NCI-H1092 (cell line): ENCODE results near the gene SMIM15.
"Not testable (repeated sequence)": the region's sequence is repeated elsewhere in the genome, so short reads cannot be mapped to it uniquely, and the experiment has no call there.

Experiments
- DNase-seq: peaks from one replicate; lab custom pipeline; 2025; lab: John Stamatoyannopoulos, UW

SMIM15 gene

DNA sequence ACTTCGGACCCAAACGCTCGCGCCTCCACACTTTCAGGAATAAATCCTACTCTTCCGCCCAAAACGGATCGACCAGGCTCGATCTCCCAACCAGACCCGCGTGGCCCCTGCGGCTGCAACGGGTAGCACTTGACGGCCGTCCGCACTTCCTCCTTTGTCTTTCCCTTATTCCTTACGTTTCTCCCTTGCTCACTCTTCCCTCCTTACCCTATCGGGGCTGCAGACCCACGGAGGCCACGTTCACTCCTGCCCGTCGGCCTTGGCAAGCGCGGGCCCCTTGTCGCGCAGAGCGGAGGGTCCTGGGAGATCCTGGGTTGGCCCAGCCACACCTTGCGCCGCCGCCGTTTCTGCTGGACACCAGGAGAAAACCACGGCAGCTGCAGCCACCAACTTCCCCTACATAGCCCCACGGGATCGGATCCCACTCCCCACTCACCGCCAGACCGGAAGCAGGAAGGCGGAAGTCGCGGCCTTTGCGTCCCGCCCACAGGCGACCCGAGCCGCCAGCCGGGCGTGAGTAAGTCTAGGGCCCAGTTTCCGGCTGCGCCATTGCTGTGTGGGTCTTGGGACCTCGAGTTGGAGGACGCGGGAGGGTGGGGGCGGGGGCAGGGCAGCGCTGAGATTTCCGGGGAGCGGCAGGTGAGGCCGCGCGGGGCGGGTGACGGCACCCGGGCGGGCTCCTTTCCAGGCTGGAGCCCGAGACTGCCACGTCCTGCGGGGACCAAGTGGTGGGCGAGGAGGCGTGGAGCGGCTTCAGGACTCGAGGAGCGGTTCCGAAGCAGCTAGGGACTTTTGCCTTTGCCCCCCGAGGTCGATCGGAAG, at the start of gene SMIM15:
Gene SMIM15, minus strand, starts transcription at position 459 of the 822 bp plus-strand sequence. CDS start 2,297 bp downstream, outside the sequence.
- DNase-seq = peak; percentile 66

- DNase-seq = no peak
These were observed 45.6 kb upstream of the SMIM15 start for GRCh38 chr5:61207884-61208283.

DNA sequence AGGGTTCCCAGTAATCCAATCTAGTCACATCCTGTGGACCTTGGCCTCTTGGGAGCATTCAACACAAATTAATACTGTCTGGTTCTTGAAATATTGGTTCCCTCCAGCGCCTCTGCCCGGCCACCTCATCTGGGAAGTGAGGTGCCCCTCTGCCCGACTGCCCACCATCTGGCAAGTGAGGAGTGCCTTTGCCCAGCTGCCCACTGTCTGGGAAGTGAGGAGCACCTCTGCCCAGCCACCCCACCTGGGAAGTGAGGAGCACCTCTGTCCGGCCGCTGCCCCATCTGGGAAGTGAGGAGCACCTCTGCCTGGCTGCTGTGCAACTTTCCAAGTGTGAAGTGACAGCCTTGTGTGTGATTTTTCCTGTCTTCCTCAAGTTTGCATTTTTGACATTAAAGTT, 42.7 kb upstream of the SMIM15 start:
- DNase-seq = no peak

GRCh38 chr5:61202213-61202612, 39.9 kb upstream of the SMIM15 start:
- no peak for DNase-seq

DNA sequence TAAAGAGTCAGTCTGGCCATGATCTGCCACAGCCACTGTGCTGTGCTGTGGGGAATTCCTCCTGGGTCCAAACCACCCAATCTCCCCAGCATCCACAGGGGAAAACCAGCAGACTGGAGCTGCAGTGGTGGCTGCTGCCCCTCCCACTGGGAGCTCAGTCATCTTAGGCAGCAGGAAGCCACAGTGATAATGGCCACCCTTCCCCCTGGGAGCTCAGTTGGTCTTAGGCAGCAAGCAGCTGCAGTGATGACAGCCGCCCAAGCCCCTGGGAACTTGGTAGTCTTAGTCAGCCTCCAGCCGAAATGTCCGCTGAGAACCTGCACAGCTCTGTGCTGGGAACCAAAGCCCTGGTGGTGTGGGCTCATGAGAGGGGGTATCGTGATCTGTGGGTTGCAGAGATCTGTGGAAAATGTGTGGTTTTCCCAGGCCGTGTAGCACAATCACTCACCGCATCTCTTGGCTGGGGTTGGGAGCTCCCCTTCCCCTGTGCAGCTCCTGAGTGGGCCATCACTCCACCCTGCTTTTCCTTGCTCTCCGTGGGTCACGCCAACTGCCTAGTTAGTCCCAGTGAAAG, 38.4 kb upstream of the SMIM15 start:
- no peak for DNase-seq

- DNase-seq = no peak
These were observed 36.3 kb upstream of the SMIM15 start for GRCh38 chr5:61198606-61199005.

GRCh38 chr5:61187826-61188225, 25.6 kb upstream of the SMIM15 start:
- DNase-seq = not testable (repeated sequence)

DNA sequence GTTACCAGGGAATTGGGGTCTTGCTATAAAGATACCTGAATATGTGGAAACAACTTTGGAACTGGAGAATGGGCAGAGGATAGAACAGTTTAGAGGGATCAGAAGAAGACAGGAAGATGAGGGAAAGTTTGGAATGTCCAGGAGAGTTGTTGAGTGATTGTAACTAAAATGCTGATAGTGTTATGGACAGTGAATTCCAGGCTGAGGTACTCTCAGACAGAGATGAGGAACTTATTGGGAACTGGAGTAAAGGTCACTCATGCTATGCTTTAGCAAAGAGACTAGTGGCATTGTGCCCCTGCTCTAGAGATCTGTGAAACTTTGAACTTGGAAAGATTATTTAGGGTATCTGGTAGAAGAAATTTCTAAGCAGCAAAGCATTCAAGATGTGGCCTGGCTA, 25.1 kb upstream of the SMIM15 start:
- DNase-seq = not testable (repeated sequence)

GRCh38 chr5:61186634-61187033, 24.4 kb upstream of the SMIM15 start:
- DNase-seq = no peak

DNA sequence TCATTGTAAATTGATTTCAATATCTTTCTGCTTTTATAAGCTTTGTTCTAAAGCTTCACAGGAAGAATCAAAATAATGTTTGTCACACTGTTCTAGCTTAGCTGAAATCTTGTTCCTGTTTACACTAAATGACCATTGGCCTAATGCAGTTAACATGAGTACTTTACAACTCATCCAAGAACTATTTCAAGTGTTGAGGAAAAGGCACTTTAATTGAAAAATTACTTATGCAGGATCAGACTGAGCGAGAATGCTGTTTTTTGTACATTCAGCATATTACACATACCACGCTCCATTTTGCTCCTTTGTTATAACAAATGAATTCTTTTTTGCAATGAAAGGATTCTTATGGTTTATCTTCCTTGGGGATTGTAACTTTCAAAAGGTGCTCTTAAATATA, 22.4 kb upstream of the SMIM15 start:
- DNase-seq = no peak

GRCh38 chr5:61183538-61183937, 21.3 kb upstream of the SMIM15 start:
- DNase-seq = no peak

- DNase-seq = no peak
These were observed 20.2 kb upstream of the SMIM15 start for GRCh38 chr5:61182449-61182848.

GRCh38 chr5:61180886-61181285, 18.6 kb upstream of the SMIM15 start:
- DNase-seq = no peak

DNA sequence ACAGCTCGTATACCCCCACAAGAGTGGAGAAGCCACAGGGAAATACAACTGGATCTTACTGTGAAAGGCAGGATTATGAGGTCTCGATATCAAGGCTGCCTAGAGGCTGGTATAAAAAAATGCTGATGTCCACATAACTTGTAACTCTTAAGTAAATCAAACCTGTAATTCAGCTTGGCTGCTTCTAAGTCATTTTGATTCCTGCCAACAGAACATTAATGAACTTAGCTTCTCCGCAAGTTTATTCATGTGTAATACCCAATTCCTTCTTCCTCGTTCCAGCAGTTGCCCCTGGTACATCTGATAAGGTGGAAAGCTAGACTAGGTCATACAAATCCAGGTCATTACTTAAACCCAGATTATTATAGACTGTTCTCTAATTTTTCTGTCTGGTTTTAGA, 16.4 kb upstream of the SMIM15 start:
- no peak for DNase-seq

GRCh38 chr5:61177716-61178115, 15.4 kb upstream of the SMIM15 start:
- no peak for DNase-seq

GRCh38 chr5:61177070-61177469, 14.8 kb upstream of the SMIM15 start:
- peak; percentile 1 for DNase-seq

DNA sequence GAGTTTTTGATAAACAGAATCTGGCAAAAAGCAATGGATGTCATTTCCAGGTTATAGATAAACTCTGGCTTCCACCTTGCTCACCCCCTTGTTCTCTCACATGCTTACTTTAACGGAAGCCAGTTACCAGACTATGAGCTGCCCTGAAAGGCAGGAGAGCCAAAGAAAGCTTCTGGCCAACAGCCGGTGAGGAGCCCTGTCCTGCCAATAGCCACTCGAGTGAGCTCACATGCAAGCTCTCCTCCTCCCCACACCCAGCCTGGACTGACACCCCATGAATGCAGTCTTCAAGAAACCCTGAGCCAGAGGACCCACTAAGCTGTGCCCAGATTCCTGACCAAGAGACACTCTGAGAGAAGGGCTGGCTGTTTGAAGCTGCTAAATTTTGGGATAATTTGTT, 14.4 kb upstream of the SMIM15 start:
- no peak for DNase-seq

DNA sequence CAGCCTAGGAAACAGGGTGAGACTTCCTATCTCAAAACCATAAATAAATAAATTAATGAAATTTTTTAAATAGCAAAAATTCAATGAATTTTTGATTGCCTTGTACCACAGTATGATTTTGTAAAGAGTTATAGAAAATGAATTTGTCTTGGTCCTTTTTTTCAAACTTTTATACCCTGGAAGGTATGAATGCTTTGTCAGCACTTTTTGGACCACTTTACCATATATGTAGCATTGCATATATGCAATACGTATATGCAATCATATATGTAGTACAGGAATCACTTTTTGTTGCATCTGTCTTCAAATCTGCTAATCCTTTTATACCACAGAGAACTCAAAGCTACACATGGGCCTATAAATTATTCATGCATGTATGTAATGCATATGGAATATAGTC, 9.2 kb upstream of the SMIM15 start:
- no peak for DNase-seq

DNA sequence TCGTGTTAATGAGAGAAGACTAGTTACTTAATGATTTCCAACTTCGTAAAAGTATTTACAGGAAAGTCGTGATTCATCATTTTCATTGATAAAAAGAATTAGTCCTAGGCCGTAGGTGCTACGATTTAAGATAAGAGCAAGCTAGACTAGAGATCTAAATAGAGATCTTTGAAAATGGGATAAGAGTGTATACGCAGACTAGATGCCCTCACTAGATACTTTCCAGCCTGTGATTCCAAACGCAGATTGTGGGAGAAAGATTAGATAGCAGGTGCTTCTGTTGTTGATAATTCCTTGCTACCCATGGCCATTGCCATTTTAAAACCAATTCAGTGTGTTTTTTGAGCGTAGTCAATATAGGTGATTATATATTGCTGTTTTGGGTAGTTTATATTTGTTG, 6.7 kb upstream of the SMIM15 start:
- DNase-seq = no peak

GRCh38 chr5:61167382-61167781, 5.1 kb upstream of the SMIM15 start:
- DNase-seq = no peak

- DNase-seq = no peak
These were observed 1.6 kb upstream of the SMIM15 start for GRCh38 chr5:61163905-61164304.

- DNase-seq = peak; percentile 4
These were observed 732 bp upstream of the SMIM15 start for GRCh38 chr5:61162832-61163567.

DNA sequence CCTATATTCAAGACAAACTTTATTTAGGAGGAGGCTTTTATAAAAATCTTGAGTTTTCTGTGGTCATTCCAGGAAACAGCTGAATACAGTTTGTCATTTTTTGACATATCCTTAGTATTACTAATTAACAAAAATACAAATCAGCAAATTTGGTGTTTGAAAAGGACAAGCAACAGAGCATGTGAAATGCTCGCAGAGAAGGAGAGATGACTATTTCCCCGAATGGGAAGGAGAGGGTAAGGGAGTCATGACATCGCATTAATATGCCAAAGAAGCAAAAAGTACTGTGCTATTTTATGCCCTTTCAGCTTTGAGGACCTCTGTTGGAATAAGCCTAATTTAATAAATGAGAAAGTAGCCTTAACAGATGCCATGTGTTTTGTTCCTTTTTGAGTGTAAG, 1.8 kb downstream of the SMIM15 start:
- no peak for DNase-seq
